GM19328 (cell line): ENCODE measurements around the gene DCC.

ENCODE experiments used
- ATAC-seq: cut with Tn5 transposase; IDR thresholded peaks from one replicate; pipeline ENCODE4 v1.9.1; 2021; ENCODE audit warnings: mild to moderate bottlenecking, moderate library complexity; ENCODE audit not compliant: unreplicated experiment

The DCC gene

DNA sequence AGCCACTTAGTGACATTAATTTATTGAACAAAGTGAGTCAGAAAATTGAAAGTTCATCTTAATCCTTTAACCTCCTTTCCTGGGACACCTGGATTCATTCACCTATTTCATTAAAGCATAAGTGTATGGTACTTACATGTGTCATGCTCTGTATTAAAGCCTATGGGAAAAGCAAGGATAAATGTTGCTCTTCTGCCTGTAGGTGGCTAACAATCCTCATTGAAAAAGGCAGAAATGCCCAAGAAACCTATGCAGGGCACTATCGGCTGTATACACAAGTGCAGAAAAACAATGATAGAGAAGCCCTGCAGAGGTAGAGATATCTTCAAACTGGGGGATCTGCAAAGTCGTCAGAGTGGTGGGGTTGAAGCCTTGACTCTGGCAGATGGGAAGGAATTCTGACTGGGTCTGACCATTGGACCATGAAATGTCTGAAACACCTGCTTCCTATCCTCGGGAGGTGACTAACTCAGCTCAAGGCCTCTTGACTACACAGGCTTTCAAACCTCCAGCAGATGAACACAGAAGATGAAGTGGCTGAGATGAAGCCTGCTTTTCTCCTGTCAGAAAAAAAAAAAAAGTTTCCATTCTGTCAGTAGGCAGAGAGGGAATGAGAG lies 83.1 kb downstream of the DCC start:
- ATAC-seq = no peak

DNA sequence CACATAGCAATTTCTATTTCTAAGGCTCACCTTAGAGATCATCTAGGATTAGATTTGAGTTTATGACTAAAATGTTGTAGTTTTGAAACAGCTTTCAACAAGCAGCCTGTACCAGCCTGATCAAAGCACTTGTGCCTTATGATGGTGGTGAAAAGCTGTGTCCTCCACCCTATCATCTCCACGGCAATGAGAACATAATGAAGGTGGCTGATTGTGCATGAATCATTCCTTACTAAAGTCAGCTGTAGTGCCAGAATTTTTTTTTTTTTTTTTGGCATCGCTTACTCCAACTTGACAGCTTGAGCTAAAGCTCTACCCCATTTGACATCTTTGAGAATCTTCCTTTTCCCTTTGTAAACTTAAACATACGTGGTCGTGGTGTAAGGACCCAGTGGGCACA lies 86.0 kb downstream of the DCC start:
- no peak for ATAC-seq

DNA sequence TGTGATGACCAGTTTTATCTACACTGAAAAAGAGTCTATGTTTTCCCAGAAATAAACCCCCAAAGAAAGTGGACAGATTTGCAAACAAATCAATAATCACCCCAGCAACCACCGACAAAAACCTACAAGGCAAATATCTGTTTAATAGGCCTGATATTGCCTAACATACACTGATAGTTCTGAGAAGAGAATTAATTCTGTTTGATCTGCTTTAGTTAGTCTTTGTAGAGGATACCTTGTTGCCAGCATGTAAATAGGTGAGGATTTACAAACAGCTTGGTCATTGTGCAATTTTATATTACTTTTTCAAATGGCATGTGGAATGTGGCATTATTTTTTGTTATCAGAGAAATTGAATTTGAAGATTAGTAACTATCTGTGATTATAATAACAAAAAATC lies 86.5 kb downstream of the DCC start:
- ATAC-seq = no peak

DNA sequence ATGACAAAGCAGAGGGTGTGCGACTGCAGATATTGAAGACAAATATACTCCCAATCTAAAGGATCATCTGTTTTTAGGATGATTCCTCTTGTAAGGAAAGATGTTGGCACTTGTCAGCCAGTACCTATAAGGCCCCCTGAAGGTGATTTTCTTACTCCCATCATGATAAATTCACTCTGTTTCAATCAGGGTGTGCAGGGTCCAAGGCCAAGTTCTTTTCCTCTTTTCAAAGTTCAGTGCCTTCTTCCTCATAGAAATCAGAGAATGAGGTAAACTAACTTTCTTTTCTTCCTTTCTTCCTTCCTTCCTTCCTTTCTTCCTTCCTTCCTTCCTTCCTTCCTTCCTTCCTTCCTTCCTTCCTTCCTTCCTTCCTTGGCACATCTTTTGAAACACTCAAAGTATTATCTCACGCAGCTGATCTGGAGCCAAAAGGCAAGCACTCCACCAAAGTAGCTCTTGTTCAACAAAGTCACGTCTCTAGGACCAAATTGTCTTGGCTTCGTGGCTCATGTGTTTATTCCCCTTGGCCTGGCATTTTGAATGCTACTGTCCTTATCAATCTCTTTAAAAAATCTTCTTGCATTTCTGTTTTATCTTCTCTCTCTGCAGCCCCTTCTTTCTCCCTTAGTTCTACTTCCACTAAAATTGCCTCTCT lies 87.7 kb downstream of the DCC start:
- no peak for ATAC-seq

DNA sequence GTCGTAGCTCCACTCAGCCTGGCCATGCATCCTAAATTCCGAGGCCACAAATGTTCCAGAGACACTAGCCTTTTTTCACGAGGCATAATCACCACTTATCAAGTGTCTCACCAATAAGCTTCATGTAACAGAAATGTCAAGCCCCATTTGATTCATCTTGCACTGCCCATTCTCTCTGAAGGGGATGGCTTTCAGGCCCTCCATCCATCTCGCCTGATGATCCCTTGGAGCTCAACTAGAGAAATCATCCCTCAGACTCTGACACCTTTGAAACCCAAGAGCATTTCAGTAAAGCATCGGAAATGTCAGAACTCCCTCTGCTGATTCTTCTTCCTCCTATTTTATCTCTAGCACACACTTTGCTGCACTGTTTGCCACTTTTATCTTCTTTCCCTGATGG lies 91.7 kb downstream of the DCC start:
- no peak for ATAC-seq

DNA sequence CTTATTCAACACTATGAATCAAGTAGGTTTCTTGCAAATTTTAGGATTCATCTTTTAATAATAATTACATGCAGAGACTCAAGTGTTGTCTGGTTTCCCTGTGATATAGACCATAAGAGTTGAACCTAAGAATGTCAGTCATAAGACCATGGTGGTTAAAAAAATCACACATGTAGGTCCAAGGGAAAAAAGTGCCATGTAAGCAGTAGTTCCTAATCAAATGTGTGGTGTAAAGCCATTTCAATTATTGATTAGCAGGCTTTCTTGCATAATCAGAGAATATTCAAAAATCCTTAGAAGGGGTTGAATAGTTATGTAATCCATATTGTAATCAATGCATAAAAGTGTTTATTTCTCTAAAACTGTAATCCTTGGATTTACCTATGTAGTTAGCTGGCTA lies 93.8 kb downstream of the DCC start:
- ATAC-seq = no peak

DNA sequence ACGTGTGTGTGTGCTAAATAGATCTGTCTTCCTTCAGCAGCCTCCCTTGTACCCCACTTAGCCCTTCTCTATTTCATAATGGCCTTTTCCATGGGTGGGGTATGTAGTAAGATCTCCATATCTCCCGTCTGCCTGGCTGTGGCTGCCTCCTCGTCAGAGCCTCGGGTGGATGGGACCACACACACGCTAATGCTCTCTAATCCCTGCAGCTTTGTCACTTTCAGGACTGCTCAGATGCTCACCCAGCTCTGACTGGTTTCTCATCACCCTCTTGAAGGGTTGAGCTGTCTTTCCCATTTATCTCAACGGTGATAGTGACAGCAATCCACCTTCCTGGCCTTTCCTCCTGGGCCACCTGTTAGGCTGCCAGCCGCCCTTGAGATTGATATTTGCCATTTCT lies 95.3 kb downstream of the DCC start:
- no peak for ATAC-seq

DNA sequence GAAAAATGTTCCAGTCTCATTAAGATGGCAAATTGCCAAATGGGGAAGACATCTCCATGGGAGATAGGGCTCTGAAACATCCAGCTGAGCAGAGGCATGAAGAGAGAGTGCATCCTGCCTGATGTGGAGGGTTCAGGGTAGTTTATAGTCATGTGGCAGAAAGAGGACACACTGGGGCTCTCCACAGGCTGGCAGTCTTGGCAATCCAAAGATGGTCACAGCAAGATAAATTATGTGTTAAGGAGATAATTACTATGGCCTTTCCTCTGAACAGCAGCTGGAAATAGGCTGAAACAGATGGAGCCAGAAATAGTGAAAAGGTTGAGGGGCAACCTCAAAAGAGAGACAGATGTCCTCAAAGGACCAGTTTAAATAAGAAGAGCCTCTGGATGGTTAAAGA lies 97.2 kb downstream of the DCC start:
- no peak for ATAC-seq

DNA sequence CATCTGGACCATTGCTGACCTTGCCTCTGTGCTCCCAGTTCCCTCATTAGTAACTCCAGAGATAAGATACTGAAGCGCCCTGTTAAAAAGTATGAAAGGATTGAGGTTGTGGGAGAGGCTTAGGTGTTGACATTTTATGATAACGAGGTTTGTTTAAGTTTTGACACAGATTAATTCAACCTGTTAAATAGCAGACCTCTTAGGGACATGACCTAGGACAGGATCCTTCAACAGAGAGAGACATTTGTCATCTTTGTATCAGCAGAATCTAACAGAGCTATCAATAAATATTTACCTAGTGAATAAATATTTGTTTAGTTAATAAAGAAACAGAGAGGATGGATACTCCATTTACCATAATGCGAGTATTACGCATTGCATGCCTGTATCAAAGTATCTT lies 99.5 kb downstream of the DCC start:
- ATAC-seq = no peak

DNA sequence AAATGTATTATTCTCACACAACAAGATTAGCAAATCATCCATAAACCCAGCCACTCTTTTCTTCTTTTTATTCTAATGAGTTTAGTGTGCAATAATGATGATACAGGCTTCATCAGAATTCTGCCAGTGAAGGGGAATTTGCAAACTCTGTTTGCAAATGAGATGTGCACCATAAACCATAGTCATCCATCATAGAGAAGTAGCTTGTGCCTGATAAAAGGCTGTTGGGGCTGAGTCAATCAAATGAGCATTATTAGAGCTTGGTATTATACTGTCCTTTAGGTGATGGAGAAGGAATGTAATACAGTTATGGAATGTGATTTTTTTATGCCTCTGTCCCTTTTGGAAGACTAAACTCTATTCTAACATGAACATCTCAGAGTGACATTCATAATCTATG lies 101.8 kb downstream of the DCC start:
- ATAC-seq = no peak

DNA sequence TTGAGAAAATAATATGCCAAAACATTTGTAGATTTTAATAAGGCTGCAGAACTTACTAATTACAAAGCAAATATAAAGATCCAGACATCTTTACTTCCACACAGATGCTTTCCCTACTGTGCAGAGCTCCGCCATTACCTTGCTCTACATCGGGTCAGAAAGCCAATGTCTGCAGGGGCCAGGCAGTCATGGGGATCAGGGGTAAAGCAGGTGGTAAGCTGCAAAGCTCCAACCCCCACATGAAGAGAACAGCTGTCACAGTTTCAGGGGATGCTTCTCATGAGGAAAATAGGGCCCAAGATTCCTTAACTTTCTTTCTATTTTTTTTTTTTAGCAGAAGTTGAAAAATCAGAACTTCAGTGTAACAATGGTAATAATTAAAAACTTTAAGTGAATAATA lies 102.7 kb downstream of the DCC start:
- ATAC-seq = no peak

DNA sequence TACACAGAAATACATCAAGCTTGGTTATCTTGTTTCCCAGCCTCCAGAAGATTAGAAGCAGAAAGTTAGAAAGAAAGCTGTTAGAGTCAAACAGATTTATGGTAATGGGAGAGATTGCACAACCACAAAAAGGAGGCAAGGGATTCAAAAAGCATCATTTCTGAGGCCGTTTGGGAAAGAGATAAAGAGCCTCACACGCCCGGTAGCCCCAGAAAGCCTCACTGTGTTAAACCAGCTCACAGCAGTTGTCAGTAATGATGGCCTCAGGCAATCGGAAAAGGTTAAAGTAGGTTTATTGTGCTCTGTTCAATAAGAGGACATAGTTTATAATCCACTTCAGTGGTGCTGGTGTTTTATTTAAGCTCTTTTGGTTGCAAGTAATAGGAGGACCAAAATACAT lies 111.3 kb downstream of the DCC start:
- ATAC-seq = no peak

DNA sequence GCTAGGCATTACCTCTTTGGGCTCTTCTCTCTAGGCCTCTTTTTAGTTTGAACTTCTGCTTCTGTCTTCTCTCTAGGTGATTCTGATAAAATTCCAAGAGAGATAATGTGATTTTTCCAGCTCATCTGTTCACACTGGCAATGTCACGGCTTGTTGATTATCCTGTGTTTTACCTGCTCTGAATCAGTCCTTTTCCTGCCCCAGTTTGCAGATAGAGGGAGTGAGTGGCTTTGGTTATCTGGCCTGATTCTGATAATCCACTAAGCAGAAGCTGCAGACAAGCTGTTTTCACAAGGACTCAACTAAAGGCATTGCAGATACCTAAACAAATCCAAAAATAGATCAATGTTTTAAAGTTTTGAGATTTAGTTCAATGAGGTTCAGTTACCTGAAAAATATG lies 111.9 kb downstream of the DCC start:
- no peak for ATAC-seq

DNA sequence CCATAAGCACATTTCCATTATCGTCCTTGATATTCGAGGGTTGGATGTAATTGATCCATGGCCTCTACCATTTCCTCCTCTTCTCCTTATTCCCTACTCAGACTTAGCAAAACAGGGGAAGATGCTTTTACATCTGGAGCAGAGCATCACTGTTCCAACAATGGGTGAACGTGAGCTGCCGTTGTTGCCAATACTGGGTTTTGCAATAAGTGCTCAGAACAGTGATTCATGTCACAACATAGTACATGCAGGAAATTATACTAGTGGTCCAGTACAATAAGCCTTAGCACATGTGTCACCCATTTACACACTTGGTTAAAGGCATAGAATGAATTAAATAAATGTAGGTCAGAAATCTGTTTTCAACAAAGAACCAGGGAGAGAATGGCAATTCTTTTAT lies 112.4 kb downstream of the DCC start:
- ATAC-seq = no peak

DNA sequence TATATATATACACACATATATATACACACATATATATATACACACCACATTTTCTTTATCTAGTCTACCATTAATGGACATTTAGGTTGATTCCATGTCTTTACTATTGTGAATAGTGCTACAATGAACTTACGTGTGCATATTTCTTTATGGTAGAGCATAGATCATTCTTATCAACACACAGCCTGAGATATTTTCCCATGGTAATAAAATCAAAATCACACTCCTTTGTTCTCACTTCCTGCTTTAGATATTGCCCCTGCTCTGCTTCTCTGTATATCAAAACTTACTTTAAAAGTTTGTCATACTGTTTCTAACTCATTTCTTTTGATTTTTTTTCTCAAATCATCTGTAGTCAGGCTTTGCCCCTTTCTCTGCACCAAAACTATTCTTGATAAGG lies 119.9 kb downstream of the DCC start:
- ATAC-seq = no peak

DNA sequence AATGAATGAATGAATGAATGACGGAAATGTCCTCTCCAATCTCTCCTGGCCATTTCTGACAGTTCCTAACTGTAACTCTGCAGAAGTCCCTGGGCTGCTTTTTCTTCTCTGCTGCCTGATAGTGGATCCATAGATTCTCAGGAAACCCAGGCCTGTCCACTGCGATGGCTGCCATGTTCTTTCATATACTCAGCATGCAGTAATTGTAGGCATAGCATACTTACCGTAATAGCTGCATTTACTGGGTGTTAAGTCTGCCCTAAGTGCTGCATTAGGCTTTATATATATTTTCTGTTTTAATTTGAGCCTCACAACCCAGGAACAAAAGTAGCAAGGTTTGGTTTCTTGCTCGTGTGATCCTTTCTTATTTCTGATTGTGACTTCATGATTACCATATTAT lies 122.9 kb downstream of the DCC start:
- no peak for ATAC-seq

DNA sequence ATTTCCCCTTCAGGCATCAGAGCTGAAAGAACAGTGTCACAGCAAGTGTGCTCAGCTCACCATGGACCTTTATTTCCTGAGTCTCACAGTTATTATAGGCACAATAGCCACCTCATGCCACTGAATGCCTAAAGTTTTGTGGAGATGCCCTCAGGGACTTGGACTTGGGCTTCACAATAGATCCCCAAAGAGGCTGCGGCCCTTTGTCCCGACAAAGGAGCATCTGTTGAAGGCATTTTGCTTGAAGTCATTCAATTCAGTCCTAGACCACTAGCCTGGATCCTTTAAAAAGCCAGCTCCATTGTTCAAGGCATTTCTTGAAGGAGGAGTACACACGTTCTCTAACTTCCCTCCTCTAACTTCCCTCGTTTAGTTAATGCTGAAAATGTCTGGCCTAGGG lies 125.4 kb downstream of the DCC start:
- no peak for ATAC-seq

DNA sequence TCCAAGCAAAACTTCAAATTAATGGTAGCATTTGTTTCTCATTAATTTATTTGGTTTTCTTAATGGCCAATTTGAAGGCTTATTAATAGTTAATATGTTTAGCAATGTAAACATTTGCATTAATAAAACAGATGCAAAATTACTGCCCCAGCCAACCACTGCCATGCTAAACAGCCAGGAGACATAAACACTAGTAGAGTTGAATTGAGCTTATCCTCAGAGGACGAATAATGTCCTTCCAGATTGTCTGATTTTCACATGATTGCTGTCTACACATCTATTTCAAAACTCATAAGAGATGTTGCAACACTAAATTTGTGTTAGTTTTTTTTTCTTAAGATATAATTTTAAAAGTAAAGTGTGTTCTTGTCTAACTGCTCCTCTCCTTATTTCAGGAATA lies 128.5 kb downstream of the DCC start:
- ATAC-seq = no peak

DNA sequence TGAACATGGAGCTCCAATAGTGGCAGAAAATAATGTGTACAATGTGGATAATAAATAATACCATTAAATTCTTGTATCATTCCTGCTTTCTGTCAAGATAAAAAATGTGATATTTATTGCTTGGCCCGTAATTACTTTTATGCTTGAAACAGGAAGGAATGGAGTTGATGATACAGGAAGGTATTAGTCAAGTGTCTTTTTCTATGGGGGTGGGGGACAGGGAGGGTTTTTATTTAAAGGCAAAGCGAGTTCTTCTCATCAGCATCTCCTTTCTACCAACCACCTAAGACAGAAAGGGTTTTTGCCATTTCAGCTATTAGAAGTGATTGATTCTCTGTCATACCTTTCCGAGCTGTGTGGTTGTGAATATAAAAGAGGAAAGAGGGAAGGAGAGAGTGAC lies 135.3 kb downstream of the DCC start:
- ATAC-seq = no peak

DNA sequence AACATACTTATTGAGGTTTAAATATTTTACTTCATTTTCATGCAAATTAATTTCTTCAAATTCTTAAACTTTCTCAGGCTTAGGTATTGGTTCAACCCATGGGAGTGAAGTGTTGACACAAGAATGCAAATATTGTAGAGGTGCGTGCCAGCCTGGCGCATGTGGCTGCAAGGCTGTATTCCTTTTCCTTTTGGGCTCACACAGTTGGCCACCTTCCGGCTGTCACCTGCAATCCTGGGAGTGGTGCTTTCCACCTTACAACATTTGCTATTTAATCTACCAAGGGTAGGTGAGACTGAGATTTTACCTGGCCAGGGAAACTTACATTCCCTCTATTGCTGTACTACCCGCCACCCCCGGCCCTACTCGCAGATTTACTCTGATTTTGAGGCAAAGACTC lies 141.1 kb downstream of the DCC start:
- ATAC-seq = no peak

DNA sequence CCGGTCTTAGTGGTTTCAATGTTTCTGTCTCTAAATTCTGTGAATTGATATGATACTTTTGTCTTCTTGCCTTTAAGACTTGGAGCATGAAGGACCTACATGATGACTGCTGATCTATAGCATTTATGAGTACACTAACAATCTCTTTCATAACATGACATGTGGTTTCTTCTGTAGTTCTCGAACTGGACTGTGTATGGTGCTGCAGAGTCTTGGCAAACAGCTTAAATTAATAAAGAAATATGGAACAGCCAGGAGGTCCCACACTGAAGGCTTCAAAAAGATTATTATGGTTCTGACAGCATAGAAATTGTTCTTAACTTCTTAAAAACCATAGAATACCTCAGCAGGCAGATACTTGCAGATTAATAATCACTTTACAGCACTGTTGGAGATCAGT lies 145.0 kb downstream of the DCC start:
- ATAC-seq = no peak

DNA sequence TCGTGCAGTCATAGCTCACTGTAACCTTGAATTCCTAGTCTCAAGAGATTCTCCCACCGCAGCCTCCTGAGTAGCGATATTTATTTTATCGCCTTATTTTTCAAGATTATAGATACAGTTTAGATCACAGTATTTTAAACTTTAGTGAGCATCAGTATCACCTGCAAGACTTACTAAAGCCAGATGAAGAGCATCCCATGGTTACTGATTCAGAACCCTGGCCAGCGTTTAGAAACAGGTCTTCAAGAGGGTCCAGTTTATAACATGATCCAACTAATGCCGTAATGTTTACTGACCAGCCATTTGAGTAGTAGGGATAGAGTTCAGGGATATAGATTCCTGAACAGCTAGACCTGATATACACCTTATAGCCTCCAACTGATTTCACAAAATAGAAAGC lies 146.1 kb downstream of the DCC start:
- ATAC-seq = no peak
